Neuronal stem cell (in vitro differentiated cells): ENCODE data around the gene ZSCAN31.
"Not testable (repeated sequence)": the region's sequence is repeated elsewhere in the genome, so short reads cannot be mapped to it uniquely, and the experiment has no call there.

Experiments used
- DNase-seq: peaks from one replicate; pipeline ENCODE4 v3.0.0-alpha.2; 2013; ENCODE audit warnings: low spot score
- H2AFZ ChIP-seq: one replicate; pipeline ENCODE4 v1.6.1; 2013; ENCODE audit warnings: mild to moderate bottlenecking, low read length, inconsistent platforms
- H2AK5ac ChIP-seq: 2 replicates; pipeline ENCODE4 v1.6.1; 2013; ENCODE audit warnings: low read depth, mild to moderate bottlenecking, inconsistent platforms, low read length, moderate library complexity, mixed read lengths
- H2BK120ac ChIP-seq: 2 replicates; pipeline ENCODE4 v1.6.1; 2013; ENCODE audit warnings: low read depth, mild to moderate bottlenecking, inconsistent platforms, low read length, moderate library complexity, mixed read lengths
- H2BK12ac ChIP-seq: one replicate; pipeline ENCODE4 v1.6.1; 2013; ENCODE audit warnings: low read length, inconsistent platforms
- H2BK15ac ChIP-seq: 2 replicates; pipeline ENCODE4 v1.6.1; 2013; ENCODE audit warnings: mild to moderate bottlenecking, low read length, inconsistent platforms, mixed read lengths
- H2BK5ac ChIP-seq: one replicate; pipeline ENCODE4 v1.6.1; 2013; ENCODE audit warnings: inconsistent platforms, mild to moderate bottlenecking, low read length, moderate library complexity
- H3K14ac ChIP-seq: one replicate; pipeline ENCODE4 v1.6.1; 2013; ENCODE audit warnings: low read length, inconsistent platforms
- H3K18ac ChIP-seq: 2 replicates; pipeline ENCODE4 v1.6.1; 2013; ENCODE audit warnings: low read length, inconsistent platforms
- H3K23ac ChIP-seq: 2 replicates; pipeline ENCODE4 v1.6.1; 2013; ENCODE audit warnings: low read depth, mild to moderate bottlenecking, mixed read lengths, low read length, inconsistent platforms; ENCODE audit not compliant: poor library complexity
- H3K27ac ChIP-seq: replicated peaks from 3 replicates; pipeline ENCODE4 v1.5.1; 2013; ENCODE audit warnings: low read length, inconsistent platforms
- H3K27me3 ChIP-seq, 3 experiments: 2 replicates each; pipeline ENCODE4 v1.6.1; 2013; ENCODE audit warnings: low read length in 3 of 3, mild to moderate bottlenecking in 2 of 3, inconsistent platforms in 1 of 3, low read depth in 1 of 3, mixed read lengths in 1 of 3, moderate library complexity in 1 of 3; ENCODE audit not compliant: control insufficient read depth in 3 of 3, insufficient read depth in 3 of 3
- H3K36me3 ChIP-seq, 2 donors: replicated peaks in 1 of 2; 2 replicates each; pipeline ENCODE4 v1.6.1; 2013; ENCODE audit warnings: low read length in 2 of 2; ENCODE audit not compliant: control insufficient read depth in 2 of 2, insufficient read depth in 2 of 2
- H3K4ac ChIP-seq: 2 replicates; pipeline ENCODE4 v1.6.1; 2013; ENCODE audit warnings: inconsistent platforms, mild to moderate bottlenecking, low read length, moderate library complexity
- H3K4me1 ChIP-seq, 2 donors: 1 replicate in 1 of 2; 2 replicates in 1 of 2; pipeline ENCODE4 v1.6.1; 2013; ENCODE audit warnings: low read length in 2 of 2, low read depth in 1 of 2; ENCODE audit not compliant: control insufficient read depth in 2 of 2, insufficient read depth in 1 of 2
- H3K4me2 ChIP-seq: one replicate; pipeline ENCODE4 v1.6.1; 2013; ENCODE audit warnings: mild to moderate bottlenecking, low read length, inconsistent platforms; ENCODE audit not compliant: insufficient read depth, poor library complexity, severe bottlenecking
- H3K4me3 ChIP-seq, 2 donors: 2 replicates each; pipeline ENCODE4 v1.5.1; 2013; ENCODE audit warnings: low read length in 2 of 2, mild to moderate bottlenecking in 2 of 2, inconsistent platforms in 1 of 2, moderate library complexity in 1 of 2
- H3K79me1 ChIP-seq: one replicate; pipeline ENCODE4 v1.6.1; 2013; ENCODE audit warnings: low read depth, mild to moderate bottlenecking, inconsistent platforms, low read length, moderate library complexity
- H3K9ac ChIP-seq: one replicate; pipeline ENCODE4 v1.6.1; 2013; ENCODE audit warnings: mild to moderate bottlenecking, low read depth, low read length, inconsistent platforms; ENCODE audit not compliant: poor library complexity
- H3K9me3 ChIP-seq, 2 donors: replicated peaks in 1 of 2; 2 replicates each; pipeline versions ENCODE3 to v1.6.1; 2013; ENCODE audit warnings: low read length in 2 of 2, mild to moderate bottlenecking in 2 of 2, inconsistent platforms in 1 of 2, low read depth in 1 of 2, mixed read lengths in 1 of 2, moderate library complexity in 1 of 2; ENCODE audit not compliant: control insufficient read depth in 2 of 2, insufficient read depth in 1 of 2
- H4K8ac ChIP-seq: one replicate; pipeline ENCODE4 v1.6.1; 2013; ENCODE audit warnings: low read depth, mild to moderate bottlenecking, inconsistent platforms, low read length, moderate library complexity
- H4K91ac ChIP-seq: one replicate; pipeline ENCODE4 v1.6.1; 2013; ENCODE audit warnings: low read length, low read depth, mild to moderate bottlenecking, inconsistent platforms; ENCODE audit not compliant: poor library complexity
- WGBS, 2 donors: extraction: QIAGEN DNeasy Blood & Tissue Kit; methylation state at CpG; one replicate each; pipeline ENCODE4 v1.1.7; 2013; ENCODE audit warnings: missing lambda C conversion rate in 2 of 2, mixed read lengths in 1 of 2; ENCODE audit not compliant: insufficient read length in 2 of 2, insufficient replicate concordance in 1 of 2; ENCODE audit errors: extremely low coverage in 2 of 2; 5-methylcytosine and 5-hydroxymethylcytosine counted together

The ZSCAN31 gene

DNA sequence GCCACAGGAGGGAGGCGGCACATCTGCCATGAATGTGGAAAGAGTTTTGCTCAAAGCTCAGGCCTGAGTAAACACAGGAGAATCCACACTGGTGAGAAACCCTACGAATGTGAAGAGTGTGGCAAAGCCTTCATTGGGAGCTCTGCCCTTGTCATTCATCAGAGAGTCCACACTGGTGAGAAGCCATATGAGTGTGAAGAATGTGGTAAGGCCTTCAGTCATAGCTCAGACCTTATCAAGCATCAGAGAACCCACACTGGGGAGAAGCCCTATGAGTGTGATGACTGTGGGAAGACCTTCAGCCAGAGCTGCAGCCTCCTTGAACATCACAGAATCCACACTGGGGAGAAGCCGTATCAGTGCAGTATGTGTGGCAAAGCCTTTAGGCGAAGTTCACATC lies 29.6 kb upstream of the ZSCAN31 start:
- H3K4me2 ChIP-seq, H3K79me1 ChIP-seq, H3K23ac ChIP-seq, DNase-seq, H3K4me1 ChIP-seq, H4K8ac ChIP-seq, H3K9me3 ChIP-seq, H2BK120ac ChIP-seq, H2BK5ac ChIP-seq, H3K4me3 ChIP-seq, H3K14ac ChIP-seq, H3K4ac ChIP-seq, H3K27me3 ChIP-seq, H3K9ac ChIP-seq, H2BK15ac ChIP-seq, H2BK12ac ChIP-seq, H3K18ac ChIP-seq, H2AK5ac ChIP-seq, H2AFZ ChIP-seq, H3K27ac ChIP-seq, H4K91ac ChIP-seq: not testable (repeated sequence)
- no CpG with 5 or more reads among the region's 4 CpGs for WGBS, 2 donors
- peaks cover 19 to 84% of the 10 kb centered on the region in 2 donors for H3K36me3 ChIP-seq

DNA sequence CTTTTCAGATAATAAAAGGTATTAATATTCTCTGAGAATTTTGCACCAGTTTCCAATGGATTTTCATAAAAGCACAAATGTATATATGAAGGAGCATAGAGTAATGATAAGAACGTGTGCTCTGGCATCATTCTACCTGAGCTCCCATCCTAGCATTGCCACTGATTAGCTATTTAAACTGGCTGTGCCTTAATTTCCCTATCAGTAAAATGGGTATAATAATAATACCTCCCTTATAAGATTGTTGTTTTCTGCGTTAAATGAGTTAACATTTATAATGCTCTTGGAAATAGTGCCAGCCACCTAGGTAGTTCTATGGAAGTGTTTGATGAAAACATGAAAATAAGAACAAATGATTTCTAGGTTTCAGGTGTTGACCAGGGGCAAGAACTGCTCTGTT lies 25.0 kb upstream of the ZSCAN31 start:
- H3K36me3 ChIP-seq = peaks cover 17 to 79% of the 10 kb centered on the region in 2 donors
- H3K27ac ChIP-seq = no peak overlapping the region
- no peak overlapping the region for H4K8ac ChIP-seq
- peaks cover 2% of the 10 kb centered on the region for H3K79me1 ChIP-seq
- no peak overlapping the region for H3K14ac ChIP-seq
- no peak overlapping the region for H4K91ac ChIP-seq
- WGBS, 2 donors = no CpG with 5 or more reads among the region's 2 CpGs
- H3K27me3 ChIP-seq = no peaks in the 10 kb centered on the region
- no peak overlapping the region for H3K9ac ChIP-seq
- H2BK5ac ChIP-seq = no peak overlapping the region
- H3K18ac ChIP-seq = no peak overlapping the region
- no peak overlapping the region for H2AK5ac ChIP-seq
- no peak overlapping the region for H3K4me2 ChIP-seq
- no peak overlapping the region for H2BK12ac ChIP-seq
- no peak overlapping the region for H2BK120ac ChIP-seq
- H3K23ac ChIP-seq = no peak overlapping the region
- no peak overlapping the region for H2AFZ ChIP-seq
- H2BK15ac ChIP-seq = no peak overlapping the region
- DNase-seq = no peak
- no peak overlapping the region for H3K4me3 ChIP-seq
- H3K9me3 ChIP-seq = peaks cover 0 to 8% of the 10 kb centered on the region in 2 donors
- no peaks in the 10 kb centered on the region for H3K4me1 ChIP-seq
- H3K4ac ChIP-seq = no peak overlapping the region

DNA sequence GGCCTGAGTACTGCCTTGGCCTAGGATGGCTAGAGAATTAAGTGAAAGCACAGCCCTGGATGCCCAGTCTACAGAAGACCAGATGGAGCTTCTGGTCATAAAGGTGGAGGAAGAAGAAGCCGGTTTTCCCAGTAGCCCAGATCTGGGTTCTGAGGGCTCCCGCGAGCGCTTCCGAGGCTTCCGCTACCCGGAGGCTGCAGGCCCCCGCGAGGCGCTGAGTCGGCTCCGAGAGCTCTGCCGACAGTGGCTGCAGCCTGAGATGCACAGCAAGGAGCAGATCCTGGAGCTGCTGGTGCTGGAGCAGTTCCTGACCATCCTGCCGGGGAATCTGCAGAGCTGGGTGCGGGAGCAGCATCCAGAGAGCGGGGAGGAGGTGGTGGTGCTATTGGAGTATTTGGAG lies 23.6 kb upstream of the ZSCAN31 start:
- no CpG with 5 or more reads among the region's 16 CpGs for WGBS, 2 donors
- not testable (repeated sequence) for H2BK5ac ChIP-seq

DNA sequence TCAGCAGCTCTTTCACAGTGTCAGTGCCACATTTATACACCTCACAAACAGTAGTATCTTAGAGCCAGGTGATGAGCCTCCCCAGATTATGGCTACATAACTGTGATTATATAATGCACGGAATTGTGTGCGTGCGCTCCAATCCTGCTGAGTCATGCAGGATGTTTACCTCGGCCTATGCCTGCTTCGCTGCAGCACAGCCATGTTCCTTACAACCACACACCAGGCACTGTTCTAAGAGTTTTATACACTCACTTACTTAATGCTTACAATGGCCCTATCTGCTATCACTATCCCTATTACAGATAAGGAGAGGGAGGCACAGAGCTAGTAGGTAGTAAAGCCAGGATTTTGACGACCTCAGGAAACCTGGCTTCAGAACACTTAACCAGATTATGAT lies 21.1 kb upstream of the ZSCAN31 start:
- Histone ChIP-seq H3K14ac (no peak overlapping the region), H2AK5ac (no peak overlapping the region), H4K8ac (no peak overlapping the region), H3K36me3 (peaks cover 3 to 52% of the 10 kb centered on the region in 2 donors), H2BK120ac (no peak overlapping the region), H3K9me3 (peaks cover 4 to 20% of the 10 kb centered on the region in 2 donors), H3K9ac (no peak overlapping the region), H3K79me1 (peaks cover 4% of the 10 kb centered on the region), H3K23ac (no peak overlapping the region), H3K4me2 (no peak overlapping the region), H2BK5ac (no peak overlapping the region), H3K27me3 (no peaks in the 10 kb centered on the region), H3K18ac (no peak overlapping the region), H4K91ac (no peak overlapping the region), H2BK12ac (no peak overlapping the region), H2AFZ (no peak overlapping the region), H3K4me1 (peaks cover 0 to 1% of the 10 kb centered on the region in 2 donors), H2BK15ac (no peak overlapping the region), H3K4me3 (no peak overlapping the region), H3K4ac (no peak overlapping the region), H3K27ac (no peak overlapping the region)
- no CpG with 5 or more reads among the region's 6 CpGs for WGBS, 2 donors
- DNase-seq = no peak

More for the DNA sequence above, 23.6 kb upstream of the ZSCAN31 start:
- not testable (repeated sequence) for H3K18ac ChIP-seq, H4K8ac ChIP-seq, H3K79me1 ChIP-seq, H3K27me3 ChIP-seq, H3K4me1 ChIP-seq, H3K4me2 ChIP-seq, H2BK15ac ChIP-seq, H2BK12ac ChIP-seq, H2AFZ ChIP-seq, H3K27ac ChIP-seq, H3K23ac ChIP-seq, H3K9me3 ChIP-seq, H2AK5ac ChIP-seq, H3K4me3 ChIP-seq, H3K9ac ChIP-seq, H3K4ac ChIP-seq, H3K14ac ChIP-seq, DNase-seq, H4K91ac ChIP-seq, H2BK120ac ChIP-seq
- peaks cover 7 to 66% of the 10 kb centered on the region in 2 donors for H3K36me3 ChIP-seq
